Breast epithelium (tissue), 3 donors: Measurements from ENCODE around the gene ASCL1.

Source experiments
- CTCF ChIP-seq, 3 donors: fragments of 450-650 bp; IDR thresholded peaks; one replicate each; pipeline ENCODE4 v1.5.1; 2016 to 2017; ENCODE audit warnings: antibody characterized with exemption in 3 of 3, mild to moderate bottlenecking in 3 of 3, moderate library complexity in 3 of 3
- POLR2AphosphoS5 ChIP-seq, 3 donors: sonication (generic); formaldehyde crosslinking; IDR thresholded peaks; one replicate each; pipeline ENCODE4 v1.6.1; 2017; ENCODE audit warnings: antibody characterized with exemption in 3 of 3

- TF ChIP-seq CTCF (IDR thresholded peaks at IDR 0.05) (no peak), POLR2AphosphoS5 (IDR thresholded peaks at IDR 0.05) (no peak)
Measured at GRCh38 chr12:102911320-102911719, 46.2 kb upstream of the ASCL1 start.
